GM12801 (cell line): ENCODE results near the gene ALK.

Source experiments
- TF ChIP-seq, protein P1 (sequence below): IDR thresholded peaks from one replicate; pipeline ENCODE4 v1.5.1; 2011; ENCODE audit warnings: control low read depth; ENCODE audit not compliant: insufficient read length; ENCODE audit errors: extremely low read depth

The ALK gene

GRCh38 chr2:29759360-29759759 lies 162.0 kb downstream of the ALK start:
- TF ChIP-seq, protein P1, sequence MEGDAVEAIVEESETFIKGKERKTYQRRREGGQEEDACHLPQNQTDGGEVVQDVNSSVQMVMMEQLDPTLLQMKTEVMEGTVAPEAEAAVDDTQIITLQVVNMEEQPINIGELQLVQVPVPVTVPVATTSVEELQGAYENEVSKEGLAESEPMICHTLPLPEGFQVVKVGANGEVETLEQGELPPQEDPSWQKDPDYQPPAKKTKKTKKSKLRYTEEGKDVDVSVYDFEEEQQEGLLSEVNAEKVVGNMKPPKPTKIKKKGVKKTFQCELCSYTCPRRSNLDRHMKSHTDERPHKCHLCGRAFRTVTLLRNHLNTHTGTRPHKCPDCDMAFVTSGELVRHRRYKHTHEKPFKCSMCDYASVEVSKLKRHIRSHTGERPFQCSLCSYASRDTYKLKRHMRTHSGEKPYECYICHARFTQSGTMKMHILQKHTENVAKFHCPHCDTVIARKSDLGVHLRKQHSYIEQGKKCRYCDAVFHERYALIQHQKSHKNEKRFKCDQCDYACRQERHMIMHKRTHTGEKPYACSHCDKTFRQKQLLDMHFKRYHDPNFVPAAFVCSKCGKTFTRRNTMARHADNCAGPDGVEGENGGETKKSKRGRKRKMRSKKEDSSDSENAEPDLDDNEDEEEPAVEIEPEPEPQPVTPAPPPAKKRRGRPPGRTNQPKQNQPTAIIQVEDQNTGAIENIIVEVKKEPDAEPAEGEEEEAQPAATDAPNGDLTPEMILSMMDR: no peak

DNA sequence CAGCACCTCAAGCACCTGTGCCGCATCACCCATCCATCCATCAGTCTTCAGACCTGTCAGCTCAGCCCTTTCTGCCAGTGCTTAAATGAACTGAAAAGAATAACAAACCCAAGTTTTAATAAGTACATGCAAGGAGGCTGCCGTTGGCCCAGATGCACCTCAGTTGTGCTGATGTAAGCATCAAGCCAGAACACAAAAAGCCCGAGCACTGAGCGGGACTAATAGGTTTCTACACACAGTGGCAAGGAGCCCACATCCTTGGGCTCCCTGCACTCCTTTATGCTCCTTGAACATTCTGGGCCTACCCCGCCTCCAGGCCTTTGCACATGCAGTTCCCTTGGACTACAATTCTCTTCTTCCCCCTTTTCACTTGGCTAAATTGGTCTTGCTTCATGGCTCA lies 165.6 kb downstream of the ALK start:
- TF ChIP-seq, protein P1: no peak

GRCh38 chr2:29755233-29755632 lies 166.2 kb downstream of the ALK start:
- TF ChIP-seq, protein P1: no peak

GRCh38 chr2:29753671-29754444 lies 167.5 kb downstream of the ALK start:
- TF ChIP-seq, protein P1: no peak

GRCh38 chr2:29751390-29751789 lies 170.0 kb downstream of the ALK start:
- TF ChIP-seq, protein P1: no peak

DNA sequence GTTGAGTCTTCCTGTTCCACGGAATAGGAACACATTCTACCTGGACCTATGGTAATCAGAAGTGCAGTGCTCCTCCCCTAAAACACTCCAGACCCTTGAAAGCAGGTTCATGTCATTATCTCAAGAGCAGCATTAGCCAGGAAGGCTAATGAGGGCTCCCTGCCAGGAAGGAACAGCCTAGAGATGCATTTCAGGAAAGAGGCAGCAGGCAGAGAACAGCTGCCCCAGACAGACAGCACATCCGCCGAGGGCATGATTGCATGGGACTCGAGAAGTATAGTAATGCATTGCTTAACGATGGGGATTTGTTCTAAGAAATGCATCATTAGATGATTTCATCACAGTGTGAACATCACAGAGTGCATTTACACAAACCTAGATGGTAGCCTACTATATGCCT lies 171.5 kb downstream of the ALK start:
- TF ChIP-seq, protein P1: no peak

- TF ChIP-seq, protein P1: no peak
Observed at GRCh38 chr2:29749041-29749440, 172.3 kb downstream of the ALK start.
